ENCODE data around the gene RANBP3.

RANBP3 gene

GRCh38 chr19:5951338-5951861 lies 26.5 kb downstream of the RANBP3 start:
- no peak overlapping the region for H3K4me3 ChIP-seq (replicated peaks; ENCODE audit: low read depth, low read length)
- no peak for DNase-seq (ENCODE audit: extremely low read depth, low read depth)
- TF ChIP-seq, protein P1, sequence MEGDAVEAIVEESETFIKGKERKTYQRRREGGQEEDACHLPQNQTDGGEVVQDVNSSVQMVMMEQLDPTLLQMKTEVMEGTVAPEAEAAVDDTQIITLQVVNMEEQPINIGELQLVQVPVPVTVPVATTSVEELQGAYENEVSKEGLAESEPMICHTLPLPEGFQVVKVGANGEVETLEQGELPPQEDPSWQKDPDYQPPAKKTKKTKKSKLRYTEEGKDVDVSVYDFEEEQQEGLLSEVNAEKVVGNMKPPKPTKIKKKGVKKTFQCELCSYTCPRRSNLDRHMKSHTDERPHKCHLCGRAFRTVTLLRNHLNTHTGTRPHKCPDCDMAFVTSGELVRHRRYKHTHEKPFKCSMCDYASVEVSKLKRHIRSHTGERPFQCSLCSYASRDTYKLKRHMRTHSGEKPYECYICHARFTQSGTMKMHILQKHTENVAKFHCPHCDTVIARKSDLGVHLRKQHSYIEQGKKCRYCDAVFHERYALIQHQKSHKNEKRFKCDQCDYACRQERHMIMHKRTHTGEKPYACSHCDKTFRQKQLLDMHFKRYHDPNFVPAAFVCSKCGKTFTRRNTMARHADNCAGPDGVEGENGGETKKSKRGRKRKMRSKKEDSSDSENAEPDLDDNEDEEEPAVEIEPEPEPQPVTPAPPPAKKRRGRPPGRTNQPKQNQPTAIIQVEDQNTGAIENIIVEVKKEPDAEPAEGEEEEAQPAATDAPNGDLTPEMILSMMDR (IDR thresholded peaks at IDR 0.05; ENCODE audit: low read depth, low read length, missing control alignments): no peak

DNA sequence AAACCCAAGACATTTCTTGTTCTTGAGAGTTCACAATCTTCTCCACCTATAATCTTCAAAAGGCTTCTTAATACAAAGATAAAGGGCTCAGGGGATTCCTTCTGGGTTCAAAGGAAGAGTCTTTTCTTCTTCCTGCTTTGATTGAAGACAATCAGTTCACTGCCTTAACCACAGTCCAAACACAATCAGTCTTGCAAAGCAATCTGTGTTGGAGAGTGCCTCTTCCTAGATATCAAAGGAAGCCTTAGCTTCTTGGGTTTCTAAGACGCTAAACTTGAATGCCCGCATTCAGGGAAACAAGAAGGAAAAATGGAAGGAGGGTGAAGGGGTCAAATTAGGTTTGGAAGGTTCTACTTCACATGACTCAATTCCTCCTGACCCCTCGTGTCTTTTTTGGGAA lies 27.2 kb downstream of the RANBP3 start:
- DNase-seq (ENCODE audit: extremely low read depth, low read depth): no peak
- H3K4me3 ChIP-seq (replicated peaks; ENCODE audit: low read depth, low read length): no peak overlapping the region
- TF ChIP-seq, protein P1 (IDR thresholded peaks at IDR 0.05; ENCODE audit: low read depth, low read length, missing control alignments): no peak

DNA sequence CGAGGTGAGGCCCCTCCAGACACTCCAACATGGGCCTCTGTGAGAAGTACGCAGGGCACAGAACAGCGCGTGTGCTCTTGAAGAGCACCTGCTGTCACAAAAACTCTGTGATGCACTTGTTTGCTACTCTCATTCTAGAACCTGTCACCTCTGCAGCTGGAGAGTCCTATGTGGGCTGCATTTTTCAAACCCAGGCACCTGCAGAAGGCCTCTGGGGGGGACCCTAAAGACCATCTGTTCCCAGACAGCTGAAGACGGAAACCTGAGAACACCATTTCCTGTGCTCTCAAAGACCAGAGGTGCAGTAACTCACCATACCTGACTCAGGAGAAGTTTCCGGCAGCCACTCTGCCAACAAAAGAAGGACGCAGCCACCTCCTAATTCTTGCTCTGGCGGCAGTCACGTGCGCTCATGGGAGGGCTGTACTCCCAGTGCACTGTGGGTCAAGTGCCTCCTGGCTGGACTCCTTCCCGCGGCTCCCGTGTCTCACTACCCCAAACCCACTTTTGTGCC lies 28.1 kb downstream of the RANBP3 start:
- no peak overlapping the region for H3K4me3 ChIP-seq (replicated peaks; ENCODE audit: low read depth, low read length)
- no peak for DNase-seq (ENCODE audit: extremely low read depth, low read depth)
- TF ChIP-seq, protein P1 (IDR thresholded peaks at IDR 0.05; ENCODE audit: low read depth, low read length, missing control alignments): no peak

DNA sequence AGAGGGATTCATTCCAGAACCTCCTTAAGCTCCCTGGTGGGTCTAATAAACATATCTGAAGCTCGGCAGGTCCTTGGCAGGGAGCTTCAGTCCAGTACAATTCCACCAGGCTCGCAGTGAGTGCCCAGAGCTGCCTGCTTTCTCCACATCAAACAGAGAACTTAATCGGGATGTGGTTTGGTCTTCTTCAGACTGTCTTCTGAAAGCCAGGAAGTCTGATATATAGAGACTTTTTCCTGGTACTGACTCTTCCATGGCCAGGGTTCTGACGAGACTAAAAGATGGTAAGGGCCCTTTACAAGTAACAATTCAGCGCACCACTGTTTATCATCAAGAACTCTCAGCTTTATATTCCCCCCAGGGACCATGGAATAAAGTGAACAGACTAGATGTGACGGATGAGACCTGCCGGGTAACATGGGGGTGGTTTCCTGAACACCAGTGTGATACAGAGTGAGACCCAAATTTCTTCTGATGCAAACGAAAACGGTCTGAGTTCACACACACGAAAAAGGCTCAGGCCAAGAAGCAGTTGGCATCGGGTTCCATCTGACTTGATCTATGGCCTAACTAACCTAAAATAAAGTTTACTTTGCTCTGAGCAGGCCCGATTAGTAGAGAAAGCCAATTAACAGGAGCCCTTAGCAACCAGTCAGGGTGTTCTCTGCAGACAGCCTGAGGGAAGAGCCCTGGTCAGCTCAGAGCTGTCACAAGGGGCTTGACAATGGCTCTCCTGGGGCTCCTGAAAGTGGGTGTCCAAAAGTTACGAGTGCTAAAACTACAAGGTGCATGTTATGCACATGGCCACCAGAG lies 29.0 kb downstream of the RANBP3 start:
- DNase-seq (ENCODE audit: extremely low read depth, low read depth): no peak
- TF ChIP-seq, protein P1 (IDR thresholded peaks at IDR 0.05; ENCODE audit: low read depth, low read length, missing control alignments): no peak
- H3K4me3 ChIP-seq (replicated peaks; ENCODE audit: low read depth, low read length): no peak overlapping the region

GRCh38 chr19:5947435-5947834 lies 30.5 kb downstream of the RANBP3 start:
- no peak for DNase-seq (ENCODE audit: extremely low read depth, low read depth)
- TF ChIP-seq, protein P1 (IDR thresholded peaks at IDR 0.05; ENCODE audit: low read depth, low read length, missing control alignments): no peak
- no peak overlapping the region for H3K4me3 ChIP-seq (replicated peaks; ENCODE audit: low read depth, low read length)

DNA sequence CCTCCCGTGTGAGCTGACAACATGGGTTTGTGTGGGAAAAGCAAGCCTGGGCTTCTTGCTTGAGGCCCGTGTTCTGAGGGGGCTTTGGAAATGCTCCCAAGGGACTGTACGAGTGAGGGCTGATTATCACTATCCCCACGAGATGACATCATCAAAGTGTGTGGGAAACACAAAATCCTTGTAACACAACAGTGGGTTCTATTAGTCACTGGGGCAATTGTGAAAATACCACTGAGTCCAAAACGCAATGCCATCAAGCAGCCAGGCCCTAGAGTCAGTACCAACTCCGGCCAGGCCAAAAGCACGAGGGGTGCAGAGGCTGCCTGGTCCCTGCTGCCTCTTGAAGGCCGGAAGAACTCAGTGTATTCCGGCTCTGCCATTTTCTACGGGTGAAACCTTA lies 34.3 kb downstream of the RANBP3 start:
- TF ChIP-seq, protein P1 (IDR thresholded peaks at IDR 0.05; ENCODE audit: low read depth, low read length, missing control alignments): no peak
- no peak overlapping the region for H3K4me3 ChIP-seq (replicated peaks; ENCODE audit: low read depth, low read length)
- no peak for DNase-seq (ENCODE audit: extremely low read depth, low read depth)
